HG03135 (cell line): ENCODE data around the gene SLC49A4.

Experiments used
- ATAC-seq: cut with Tn5 transposase; IDR thresholded peaks from one replicate; pipeline ENCODE4 v1.9.1; 2021; ENCODE audit warnings: mild to moderate bottlenecking, moderate library complexity; ENCODE audit not compliant: unreplicated experiment

Gene SLC49A4

GRCh38 chr3:122843604-122844003, 48.7 kb downstream of the SLC49A4 start:
- no peak for ATAC-seq

GRCh38 chr3:122857019-122857418, 62.1 kb downstream of the SLC49A4 start:
- ATAC-seq = no peak

GRCh38 chr3:122858373-122858772, 63.5 kb downstream of the SLC49A4 start:
- ATAC-seq = no peak

GRCh38 chr3:122859021-122859805, 64.3 kb downstream of the SLC49A4 start:
- ATAC-seq = no peak

- no peak for ATAC-seq
Observed at GRCh38 chr3:122862381-122862780, 67.5 kb downstream of the SLC49A4 start.

GRCh38 chr3:122864498-122864897, 69.6 kb downstream of the SLC49A4 start:
- ATAC-seq = no peak

- ATAC-seq = no peak
Observed at GRCh38 chr3:122868322-122868721, 73.5 kb downstream of the SLC49A4 start.

- no peak for ATAC-seq
Observed at GRCh38 chr3:122873741-122874515, 79.1 kb downstream of the SLC49A4 start.

GRCh38 chr3:122875547-122876127, 80.8 kb downstream of the SLC49A4 start:
- no peak for ATAC-seq

GRCh38 chr3:122880173-122880572, 85.3 kb downstream of the SLC49A4 start:
- ATAC-seq = no peak

GRCh38 chr3:122880624-122881023, 85.8 kb downstream of the SLC49A4 start:
- no peak for ATAC-seq

GRCh38 chr3:122882361-122882947, 87.6 kb downstream of the SLC49A4 start:
- no peak for ATAC-seq

- ATAC-seq = no peak
Observed at GRCh38 chr3:122886251-122886650, 91.4 kb downstream of the SLC49A4 start.

GRCh38 chr3:122886946-122887345, 92.1 kb downstream of the SLC49A4 start:
- ATAC-seq = no peak

GRCh38 chr3:122890077-122890719, 95.3 kb downstream of the SLC49A4 start:
- ATAC-seq = no peak

- ATAC-seq = no peak
Observed at GRCh38 chr3:122890720-122891220, 95.9 kb downstream of the SLC49A4 start.

GRCh38 chr3:122892118-122892960, 97.5 kb downstream of the SLC49A4 start:
- ATAC-seq = no peak

GRCh38 chr3:122893282-122893681, 98.4 kb downstream of the SLC49A4 start:
- ATAC-seq = no peak

- no peak for ATAC-seq
Observed at GRCh38 chr3:122893754-122894668, 99.1 kb downstream of the SLC49A4 start.
